Stimulated activated CD4-positive, alpha-beta T cell treated with anti-CD3 and anti-CD28 coated beads, TNF-alpha, amount 100 ng/mL, for 24 hours (primary cell): ENCODE measurements around the gene BORCS6.

Source experiments
- DNase-seq, 3 experiments: peaks; one replicate each; pipeline ENCODE4 v3.0.0-alpha.2; 2020; ENCODE audit warnings: low read depth in 3 of 3

BORCS6 gene

DNA sequence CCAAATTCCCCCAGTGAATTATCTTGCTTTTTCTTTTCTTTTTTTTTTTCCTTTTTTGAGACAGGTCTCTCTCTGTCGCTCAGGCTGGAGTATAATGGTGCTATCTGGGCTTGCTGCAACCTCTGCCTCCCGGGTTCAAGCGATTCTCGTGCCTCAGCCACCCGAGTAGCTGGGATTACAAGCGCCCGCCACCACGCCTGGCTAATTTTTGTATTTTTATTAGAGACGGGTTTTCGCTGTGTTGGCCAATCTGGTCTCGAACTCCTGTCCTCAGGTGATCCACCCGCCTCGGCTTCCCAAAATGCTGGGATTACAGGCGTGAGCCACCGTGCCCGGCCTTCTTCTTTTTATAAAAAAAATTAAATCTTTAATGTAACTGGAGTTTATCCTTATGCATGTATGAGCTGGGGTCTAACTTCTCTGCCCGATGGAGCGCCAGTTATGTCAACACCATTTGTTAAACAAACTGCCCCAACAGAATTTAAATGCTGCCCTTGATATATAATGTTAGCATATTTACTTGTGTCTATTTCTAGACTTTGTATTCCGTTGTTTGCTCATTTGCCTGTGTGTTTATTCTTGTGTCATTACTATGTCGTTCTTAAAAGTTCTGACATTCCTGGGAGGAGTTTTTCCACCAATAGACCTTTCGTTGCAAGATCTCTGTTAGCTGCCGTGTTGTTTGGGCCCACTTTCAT lies 20.9 kb upstream of the BORCS6 start:
- no peak for DNase-seq

DNA sequence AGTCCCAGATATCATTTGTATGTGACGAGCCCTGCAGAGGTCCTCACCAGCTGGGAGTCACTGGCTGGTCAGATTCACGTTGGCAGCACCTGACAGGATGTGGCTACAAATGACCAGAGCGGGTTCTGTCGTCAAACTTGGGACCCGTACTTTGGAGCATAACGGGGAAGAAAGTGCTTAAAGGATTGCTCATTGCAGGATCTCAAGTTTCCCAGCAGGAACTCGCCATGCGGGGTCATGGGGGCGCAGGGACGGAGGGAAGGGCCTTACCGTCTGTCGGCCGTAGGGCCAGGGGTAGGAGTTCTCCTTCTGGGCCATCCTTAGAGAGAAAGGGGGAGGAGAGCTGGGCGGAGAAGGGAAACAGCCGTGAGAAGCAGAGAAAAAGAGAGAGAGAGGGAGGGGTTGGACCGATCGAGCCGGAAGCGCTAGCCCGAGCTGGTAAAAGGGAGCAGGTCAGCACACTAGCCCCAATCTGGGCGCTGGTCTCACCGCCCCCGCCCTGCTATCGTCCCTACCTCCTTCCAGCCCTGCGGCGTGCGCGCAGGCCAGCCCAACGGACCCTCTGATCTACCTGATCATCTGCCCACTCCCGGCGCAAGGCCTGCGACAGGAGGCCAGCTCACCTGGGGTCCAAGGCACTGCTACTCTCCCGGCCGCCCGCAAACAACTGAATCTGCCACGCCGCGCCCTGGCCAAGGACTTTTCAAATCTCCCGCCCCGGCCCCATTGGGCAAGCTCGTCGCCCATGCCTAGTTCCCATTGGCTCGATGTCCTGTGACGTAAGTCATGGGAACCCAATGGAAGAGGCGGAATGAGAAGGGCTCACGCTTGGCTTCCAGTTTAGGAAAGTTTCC lies 20.2 kb upstream of the BORCS6 start, which contains the start of gene AURKB:
Gene AURKB (minus strand): TSS at position 669 of the 854 bp plus-strand sequence. CDS start 351 bp downstream, at position 318.
- DNase-seq = peak; percentile 80 to 91 (median 90)

GRCh38 chr17:8206536-8206935 lies 16.6 kb upstream of the BORCS6 start:
- no peak for DNase-seq

- DNase-seq = no peak
Measured at GRCh38 chr17:8204761-8205555, 15.0 kb upstream of the BORCS6 start.

DNA sequence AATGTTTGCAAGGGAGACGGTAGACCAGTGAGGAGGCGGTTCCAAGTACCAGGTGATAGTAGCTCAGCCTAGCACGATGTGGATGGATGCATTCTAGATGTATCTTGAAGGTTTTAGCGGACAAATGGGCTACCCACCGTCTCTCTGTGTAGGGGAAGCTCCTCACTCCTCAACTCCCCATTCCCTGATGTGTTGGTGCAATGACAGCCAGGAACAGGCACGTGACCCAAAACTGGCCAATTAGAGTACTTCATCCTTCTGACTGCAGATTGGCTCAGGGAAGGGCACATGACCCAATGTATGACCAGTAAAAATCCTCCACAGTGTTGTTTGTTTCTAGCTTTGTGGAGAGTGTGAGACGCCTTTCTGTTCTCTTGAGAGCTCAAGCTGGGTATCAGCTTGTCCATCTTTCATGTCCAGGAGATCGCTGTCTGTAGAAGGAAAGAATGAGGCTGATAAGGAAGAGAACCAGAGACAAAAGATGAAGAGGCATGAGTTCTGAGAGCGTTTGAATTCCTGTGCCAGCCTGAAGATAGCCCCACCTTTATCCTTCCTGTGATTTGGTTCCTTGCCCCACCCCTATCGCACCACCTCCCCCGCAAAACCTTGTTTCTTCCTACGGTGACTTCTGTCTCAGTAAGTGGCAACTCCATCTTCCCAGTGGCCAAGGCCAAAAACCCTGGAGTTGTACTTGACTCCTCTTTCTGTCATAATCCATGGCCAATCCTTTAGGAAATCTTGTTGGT lies 2.3 kb upstream of the BORCS6 start:
- DNase-seq = peak in 1 of 3 experiments; percentile 39

DNA sequence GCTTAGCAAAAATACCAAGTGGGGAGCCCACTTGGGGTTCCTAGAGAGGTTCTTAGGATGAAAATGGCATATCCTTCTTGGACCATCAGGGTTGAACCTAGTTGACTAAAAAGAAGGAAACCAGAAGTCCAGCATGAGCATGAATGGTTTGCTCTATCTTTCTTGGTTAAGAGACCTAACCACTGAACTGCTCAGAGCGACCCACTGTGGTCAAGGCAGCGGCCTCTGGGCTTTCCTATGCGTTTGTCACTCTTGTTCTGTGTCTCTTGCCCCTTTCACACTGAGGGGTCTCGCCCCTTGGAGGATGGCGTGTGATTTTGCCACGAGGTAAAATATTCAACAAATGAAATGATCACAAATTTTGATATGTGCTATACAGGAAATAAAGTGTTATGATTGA lies 526 bp upstream of the BORCS6 start:
- no peak for DNase-seq

DNA sequence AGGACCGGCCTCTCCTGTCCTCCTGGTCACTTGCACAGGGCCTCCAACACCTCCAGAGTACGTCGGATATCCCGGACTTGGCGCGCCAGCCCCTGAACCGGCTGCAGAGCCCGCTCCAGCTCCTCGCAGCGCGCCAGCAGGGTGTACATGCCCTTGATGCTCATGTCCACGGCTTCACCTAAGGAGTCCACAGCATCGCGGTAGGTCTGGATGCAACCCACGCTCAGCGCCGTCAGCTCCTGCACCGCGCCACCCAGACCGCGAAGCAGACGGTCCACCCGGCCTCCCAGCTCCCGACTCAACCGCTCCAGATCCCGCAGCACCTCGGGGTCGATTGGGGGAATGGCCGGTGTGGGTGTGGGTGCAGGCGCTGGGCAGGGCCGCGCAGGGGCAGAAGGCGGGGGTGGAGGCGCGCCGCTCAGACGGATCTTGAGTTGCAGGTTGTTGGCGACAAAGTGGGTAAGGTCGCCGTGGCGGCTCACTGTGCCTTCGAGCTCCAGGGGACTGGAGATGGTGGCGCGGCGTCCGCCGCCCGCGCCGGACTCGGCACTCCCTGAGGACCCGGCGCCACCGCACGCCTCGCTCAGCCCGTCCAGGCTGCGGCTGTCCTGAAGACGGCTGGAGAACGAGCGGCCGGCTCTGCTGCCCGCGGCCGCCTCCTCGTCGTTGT lies 804 bp downstream of the BORCS6 start:
- no peak for DNase-seq

GRCh38 chr17:8188263-8188839 lies 1.6 kb downstream of the BORCS6 start:
- DNase-seq = no peak

GRCh38 chr17:8187517-8188262 lies 2.3 kb downstream of the BORCS6 start:
- DNase-seq = peak; percentile 84 to 94 (median 88)

DNA sequence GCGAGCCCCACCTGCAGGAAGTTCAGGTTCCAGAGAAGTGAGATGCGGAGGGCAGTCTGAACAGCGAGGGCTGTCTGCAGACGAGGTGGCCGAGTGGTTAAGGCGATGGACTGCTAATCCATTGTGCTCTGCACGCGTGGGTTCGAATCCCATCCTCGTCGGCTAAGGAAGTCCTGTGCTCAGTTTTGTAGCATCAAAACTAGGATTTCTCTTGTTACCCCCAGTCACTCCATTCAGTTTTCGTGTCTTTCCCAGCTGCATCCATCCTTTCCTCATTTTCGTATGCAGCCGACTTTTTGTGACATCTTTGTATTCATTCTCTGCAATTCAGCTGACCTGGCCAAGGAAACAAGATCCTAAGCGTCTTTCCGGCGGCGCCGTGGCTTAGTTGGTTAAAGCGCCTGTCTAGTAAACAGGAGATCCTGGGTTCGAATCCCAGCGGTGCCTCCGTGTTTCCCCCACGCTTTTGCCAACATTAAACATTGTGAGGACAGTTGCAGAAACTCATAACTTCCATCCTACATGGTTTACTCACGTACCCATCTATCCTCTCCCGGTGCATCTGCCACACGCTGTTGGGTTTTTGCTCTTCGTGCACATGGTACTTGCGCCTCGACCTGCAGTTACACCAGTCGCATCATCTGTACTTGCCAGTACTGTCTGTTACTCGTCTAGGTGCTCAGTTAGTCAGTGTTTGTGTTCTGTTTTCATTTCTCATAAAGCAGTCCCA lies 3.0 kb downstream of the BORCS6 start:
- DNase-seq = peak; percentile 88 to 98 (median 94)

GRCh38 chr17:8186446-8186786 lies 3.6 kb downstream of the BORCS6 start:
- DNase-seq = no peak

DNA sequence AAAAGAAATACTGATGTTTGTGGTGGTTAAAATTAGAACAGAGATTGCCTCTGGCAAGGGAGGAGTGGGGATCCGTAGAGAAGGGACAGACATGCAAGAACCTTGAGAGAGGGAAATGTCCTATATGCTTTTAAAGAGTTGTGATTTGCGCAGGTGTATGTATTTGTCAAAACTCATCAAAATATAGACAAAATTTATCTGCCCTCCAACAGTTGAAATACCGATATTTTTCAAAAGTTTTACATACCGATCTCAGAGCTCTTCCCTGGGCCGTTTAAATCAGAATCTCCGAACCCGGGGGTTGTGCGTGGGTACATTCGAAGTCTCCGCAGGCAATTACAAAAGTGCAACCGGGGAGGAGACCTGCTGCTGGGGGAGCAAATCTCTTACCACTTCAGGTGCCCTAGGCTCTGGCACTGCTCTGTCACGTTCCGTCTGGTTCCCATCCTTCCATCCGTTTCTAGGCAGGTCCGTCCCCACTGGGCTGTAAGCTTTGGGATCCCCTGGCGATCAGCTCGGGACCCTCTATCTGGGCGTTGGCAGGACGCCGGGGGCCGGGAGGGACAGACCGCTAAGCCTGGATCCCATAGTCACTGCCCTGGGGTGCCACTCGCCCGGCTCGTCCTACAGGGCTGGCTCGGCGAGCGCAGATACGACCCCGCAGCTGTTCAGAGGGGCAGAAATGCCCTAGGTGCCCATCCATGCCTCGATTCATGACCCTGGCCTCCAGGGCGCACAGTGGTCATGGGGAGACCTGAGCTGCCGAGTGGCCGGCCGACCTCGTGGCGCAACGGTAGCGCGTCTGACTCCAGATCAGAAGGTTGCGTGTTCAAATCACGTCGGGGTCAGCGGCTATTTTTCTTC lies 4.2 kb downstream of the BORCS6 start:
- peak; percentile 88 to 91 (median 90) for DNase-seq

GRCh38 chr17:8176998-8177731 lies 12.8 kb downstream of the BORCS6 start:
- no peak for DNase-seq

GRCh38 chr17:8176197-8176940 lies 13.6 kb downstream of the BORCS6 start, which contains the start of gene TMEM107:
Gene TMEM107, minus strand, starts transcription at chr17:8176380. Its CDS starts 94 bp downstream, at chr17:8176286.
- DNase-seq = peak; percentile 78 to 86 (median 80)

DNA sequence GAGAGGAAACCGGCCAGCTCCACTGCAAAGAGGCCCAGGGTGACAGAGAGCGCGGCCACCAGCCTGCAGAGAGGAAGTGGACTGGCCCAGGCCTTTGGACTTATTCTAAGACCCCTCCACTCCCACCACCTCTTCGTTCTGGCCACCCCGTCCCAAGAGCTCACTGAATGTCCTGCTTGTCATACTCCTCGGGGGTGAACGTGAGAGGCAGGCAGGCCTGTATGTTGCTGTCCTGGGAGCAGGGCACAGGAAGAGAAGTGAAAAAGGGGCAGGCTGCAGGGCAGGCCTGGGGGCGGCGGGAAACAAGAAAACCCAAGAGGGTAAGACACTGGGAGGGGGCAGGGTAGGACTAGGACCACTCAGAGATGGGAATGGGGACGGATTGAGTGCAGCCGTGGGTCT lies 14.2 kb downstream of the BORCS6 start:
- DNase-seq = no peak

- DNase-seq = no peak
Measured at GRCh38 chr17:8173871-8174322, 16.1 kb downstream of the BORCS6 start.
